ENCODE data around the gene IFNAR2. TPM values are rescaled to one million over a fixed set of nuclear protein-coding genes. Genes with fewer than 3 reads are reported as not detected.
A peak's percentile ranks its signal among the peaks of the same experiment; 100 is the strongest.

The IFNAR2 gene
- total RNA-seq, 2 donors from 2014 or later = 12.2 to 12.9 TPM

- Histone ChIP-seq H3K4me1 (peaks cover 23% of the 10 kb centered on the region), H3K36me3 (replicated peaks in 1 of 2; ENCODE audit: insufficient read depth in 1 of 2, low read depth in 2 of 2) (no peaks in the 10 kb centered on the region), H3K27ac (peak overlapping the region; percentile 69 to 96 (median 86)), H3K4me3 (peak overlapping the region; percentile 54 to 69), H3K27me3 (no peaks in the 10 kb centered on the region), H3K9me3 (no peaks in the 10 kb centered on the region)
- intact Hi-C loops (cut with DNase I) = no loop called here
- peak; percentile 34 for ATAC-seq
- peak; percentile 37 to 55 (median 48) for DNase-seq
- 0 to 1% methylated on average over 29 of the region's 30 CpGs for WGBS, 2 donors
- no peak for TF ChIP-seq POLR2A (IDR thresholded peaks at IDR 0.05)
- TF ChIP-seq CTCF (IDR thresholded peaks at IDR 0.05) = peak in 3 of 7 experiments; percentile 3 to 8 (median 3)
These were observed 997 bp downstream of the IFNAR2 start for GRCh38 chr21:33230545-33231324.

- WGBS, 2 donors = 73% methylated on average over 8 of the region's 8 CpGs
- no peaks in the 10 kb centered on the region for H3K9me3 ChIP-seq
- intact Hi-C loops (cut with DNase I) = no loop called here
- TF ChIP-seq POLR2A (IDR thresholded peaks at IDR 0.05) = no peak
- TF ChIP-seq CTCF (IDR thresholded peaks at IDR 0.05) = no peak
- no peak for DNase-seq
- no peak for ATAC-seq
- H3K4me3 ChIP-seq = no peak overlapping the region
- H3K36me3 ChIP-seq (replicated peaks in 1 of 2; ENCODE audit: insufficient read depth in 1 of 2, low read depth in 2 of 2) = no peaks in the 10 kb centered on the region
- H3K4me1 ChIP-seq = peaks cover 23% of the 10 kb centered on the region
- peak overlapping the region in 3 of 4 donors; percentile 28 to 96 (median 90) for H3K27ac ChIP-seq
- no peaks in the 10 kb centered on the region for H3K27me3 ChIP-seq
These were observed 1.8 kb downstream of the IFNAR2 start for GRCh38 chr21:33231526-33231925.

- intact Hi-C loops (cut with DNase I) = no loop called here
- 30 to 41% methylated on average over 5 of the region's 5 CpGs for WGBS, 2 donors
- H3K4me3 ChIP-seq = no peak overlapping the region
- peaks cover 23% of the 10 kb centered on the region for H3K4me1 ChIP-seq
- TF ChIP-seq POLR2A (IDR thresholded peaks at IDR 0.05) = no peak
- no peak for TF ChIP-seq CTCF (IDR thresholded peaks at IDR 0.05)
- no peak for DNase-seq
- ATAC-seq = no peak
- no peaks in the 10 kb centered on the region for H3K27me3 ChIP-seq
- H3K36me3 ChIP-seq (replicated peaks in 1 of 2; ENCODE audit: insufficient read depth in 1 of 2, low read depth in 2 of 2) = no peaks in the 10 kb centered on the region
- peak overlapping the region in 3 of 4 donors; percentile 22 to 96 (median 28) for H3K27ac ChIP-seq
- H3K9me3 ChIP-seq = no peaks in the 10 kb centered on the region
These were observed 2.7 kb downstream of the IFNAR2 start for GRCh38 chr21:33232291-33233034.

GRCh38 chr21:33234635-33235520 is 5.1 kb downstream of the IFNAR2 start:
- no peak for DNase-seq
- ATAC-seq = no peak
- no peaks in the 10 kb centered on the region for H3K36me3 ChIP-seq (replicated peaks in 1 of 2; ENCODE audit: insufficient read depth in 1 of 2, low read depth in 2 of 2)
- no peaks in the 10 kb centered on the region for H3K9me3 ChIP-seq
- peaks cover 18% of the 10 kb centered on the region for H3K4me1 ChIP-seq
- 68 to 77% methylated on average over 3 of the region's 3 CpGs for WGBS, 2 donors
- intact Hi-C loops (cut with DNase I) = no loop called here
- H3K27ac ChIP-seq = no peak overlapping the region
- TF ChIP-seq POLR2A (IDR thresholded peaks at IDR 0.05) (no peak), CTCF (IDR thresholded peaks at IDR 0.05) (no peak)
- H3K4me3 ChIP-seq = no peak overlapping the region
- H3K27me3 ChIP-seq = no peaks in the 10 kb centered on the region
